Transverse colon (tissue), 4 donors: Measurements from ENCODE around the gene WWOX. TPM values are rescaled to one million over a fixed set of nuclear protein-coding genes. Genes with fewer than 3 reads are reported as not detected.

Experiments used
- DNase-seq: peaks from one replicate; pipeline ENCODE4 v3.0.0-alpha.2; 2019
- H3K27ac ChIP-seq, 4 donors: fragments of 200-600 bp; sonication (generic); 2 replicates each; pipeline ENCODE4 v1.5.1; 2016 to 2018; ENCODE audit warnings: inconsistent platforms in 4 of 4
- H3K27me3 ChIP-seq: fragments of 200-600 bp; sonication (generic); 2 replicates; pipeline ENCODE4 v1.5.1; 2017; ENCODE audit warnings: inconsistent platforms
- H3K36me3 ChIP-seq, 4 donors: fragments of 200-600 bp; sonication (generic); 2 replicates each; pipeline ENCODE4 v1.5.1; 2017 to 2019; ENCODE audit warnings: inconsistent platforms in 4 of 4
- H3K4me1 ChIP-seq, 4 donors: fragments of 200-600 bp; sonication (generic); 2 replicates each; pipeline ENCODE4 v1.5.1; 2017 to 2020; ENCODE audit warnings: inconsistent platforms in 4 of 4
- H3K4me3 ChIP-seq, 4 donors: fragments of 200-600 bp; sonication (generic); 1 replicate in 1 of 4; 2 replicates in 3 of 4; pipeline versions ENCODE4 v1.5.1 to v1.6.1; 2017 to 2019; ENCODE audit warnings: inconsistent platforms in 4 of 4
- H3K9me3 ChIP-seq, 2 donors: fragments of 200-600 bp; sonication (generic); 2 replicates each; pipeline ENCODE4 v1.5.1; 2017 to 2019; ENCODE audit warnings: inconsistent platforms in 2 of 2
- EP300 ChIP-seq: sonication (generic); formaldehyde crosslinking; IDR thresholded peaks from one replicate; pipeline ENCODE4 v1.6.1; 2017; ENCODE audit warnings: antibody characterized with exemption, low read depth
- POLR2A ChIP-seq: fragments of 450-650 bp; IDR thresholded peaks from one replicate; pipeline ENCODE4 v1.6.1; 2016; ENCODE audit warnings: antibody characterized with exemption, mild to moderate bottlenecking, moderate library complexity
- POLR2AphosphoS5 ChIP-seq, 3 donors: sonication (generic); formaldehyde crosslinking; IDR thresholded peaks; one replicate each; pipeline ENCODE4 v1.6.1; 2016; ENCODE audit warnings: antibody characterized with exemption in 3 of 3
- WGBS, 2 donors: methylation state at CpG; one replicate each; pipeline ENCODE4 v1.1.5; 2018; ENCODE audit warnings: low coverage in 1 of 2; 5-methylcytosine and 5-hydroxymethylcytosine counted together
- in situ Hi-C, 4 donors: fragments of 200-750 bp; cut with MboI; loops; one replicate each; pipeline versions ENCODE4 v1.15.0 to v1.15.1; 2017; ENCODE audit warnings: low sequenced_read_pairs in 3 of 4, low pct_ligation_motif_present in 1 of 4, low pct_unique_long_range_greater_than_20kb in 1 of 4
- intact Hi-C: fragments of 100-400 bp; cut with DNase I; formaldehyde crosslinking; loops from one replicate; pipeline ENCODE4 v1.15.1; 2023; ENCODE audit warnings: low total_unique reads
- total RNA-seq, 4 donors: library from RNA; depleted of rRNA; stranded (reverse); fragments of >200 nt; gene quantifications; one replicate each; pipeline ENCODE4 v1.1.0, GENCODE V29; 2016
- TF ChIP-seq, protein P1 (sequence below), 5 experiments: fragments of 200-600 bp in 3 of 5; fragments of 450-650 bp in 2 of 5; sonication (generic) in 3 of 5; IDR thresholded peaks; 1 replicate in 2 of 5; 2 replicates in 3 of 5; pipeline ENCODE4 v1.5.1; 2016 to 2017; ENCODE audit warnings: antibody characterized with exemption in 5 of 5, inconsistent platforms in 3 of 5, mild to moderate bottlenecking in 2 of 5, moderate library complexity in 1 of 5

WWOX gene
- total RNA-seq, 4 donors from 2014 or later = 11.2 to 53.8 (median 24.8) TPM

- H3K27me3 ChIP-seq = peaks cover 3% of the 10 kb centered on the region
- TF ChIP-seq, protein P1, sequence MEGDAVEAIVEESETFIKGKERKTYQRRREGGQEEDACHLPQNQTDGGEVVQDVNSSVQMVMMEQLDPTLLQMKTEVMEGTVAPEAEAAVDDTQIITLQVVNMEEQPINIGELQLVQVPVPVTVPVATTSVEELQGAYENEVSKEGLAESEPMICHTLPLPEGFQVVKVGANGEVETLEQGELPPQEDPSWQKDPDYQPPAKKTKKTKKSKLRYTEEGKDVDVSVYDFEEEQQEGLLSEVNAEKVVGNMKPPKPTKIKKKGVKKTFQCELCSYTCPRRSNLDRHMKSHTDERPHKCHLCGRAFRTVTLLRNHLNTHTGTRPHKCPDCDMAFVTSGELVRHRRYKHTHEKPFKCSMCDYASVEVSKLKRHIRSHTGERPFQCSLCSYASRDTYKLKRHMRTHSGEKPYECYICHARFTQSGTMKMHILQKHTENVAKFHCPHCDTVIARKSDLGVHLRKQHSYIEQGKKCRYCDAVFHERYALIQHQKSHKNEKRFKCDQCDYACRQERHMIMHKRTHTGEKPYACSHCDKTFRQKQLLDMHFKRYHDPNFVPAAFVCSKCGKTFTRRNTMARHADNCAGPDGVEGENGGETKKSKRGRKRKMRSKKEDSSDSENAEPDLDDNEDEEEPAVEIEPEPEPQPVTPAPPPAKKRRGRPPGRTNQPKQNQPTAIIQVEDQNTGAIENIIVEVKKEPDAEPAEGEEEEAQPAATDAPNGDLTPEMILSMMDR (IDR thresholded peaks at IDR 0.05) = no peak
- TF ChIP-seq POLR2AphosphoS5 (IDR thresholded peaks at IDR 0.05) (no peak), EP300 (no peak), POLR2A (no peak)
These were observed 80.9 kb downstream of the WWOX start for GRCh38 chr16:78180349-78180748.

GRCh38 chr16:78183437-78184237 is 84.2 kb downstream of the WWOX start:
- peaks cover 3% of the 10 kb centered on the region for H3K27me3 ChIP-seq

More at GRCh38 chr16:78180349-78180748, 80.9 kb downstream of the WWOX start:
- Histone ChIP-seq H3K4me1 (peaks cover 0 to 23% (median 8%) of the 10 kb centered on the region in 4 donors), H3K27ac (no peak overlapping the region), H3K36me3 (no peaks in the 10 kb centered on the region), H3K4me3 (no peak overlapping the region), H3K9me3 (no peaks in the 10 kb centered on the region)
- DNase-seq = no peak
- in situ Hi-C loops = no loop called here
- 88 to 90% methylated on average over 2 to 4 of the region's 4 CpGs for WGBS, 2 donors
- intact Hi-C loops = no loop called here

DNA sequence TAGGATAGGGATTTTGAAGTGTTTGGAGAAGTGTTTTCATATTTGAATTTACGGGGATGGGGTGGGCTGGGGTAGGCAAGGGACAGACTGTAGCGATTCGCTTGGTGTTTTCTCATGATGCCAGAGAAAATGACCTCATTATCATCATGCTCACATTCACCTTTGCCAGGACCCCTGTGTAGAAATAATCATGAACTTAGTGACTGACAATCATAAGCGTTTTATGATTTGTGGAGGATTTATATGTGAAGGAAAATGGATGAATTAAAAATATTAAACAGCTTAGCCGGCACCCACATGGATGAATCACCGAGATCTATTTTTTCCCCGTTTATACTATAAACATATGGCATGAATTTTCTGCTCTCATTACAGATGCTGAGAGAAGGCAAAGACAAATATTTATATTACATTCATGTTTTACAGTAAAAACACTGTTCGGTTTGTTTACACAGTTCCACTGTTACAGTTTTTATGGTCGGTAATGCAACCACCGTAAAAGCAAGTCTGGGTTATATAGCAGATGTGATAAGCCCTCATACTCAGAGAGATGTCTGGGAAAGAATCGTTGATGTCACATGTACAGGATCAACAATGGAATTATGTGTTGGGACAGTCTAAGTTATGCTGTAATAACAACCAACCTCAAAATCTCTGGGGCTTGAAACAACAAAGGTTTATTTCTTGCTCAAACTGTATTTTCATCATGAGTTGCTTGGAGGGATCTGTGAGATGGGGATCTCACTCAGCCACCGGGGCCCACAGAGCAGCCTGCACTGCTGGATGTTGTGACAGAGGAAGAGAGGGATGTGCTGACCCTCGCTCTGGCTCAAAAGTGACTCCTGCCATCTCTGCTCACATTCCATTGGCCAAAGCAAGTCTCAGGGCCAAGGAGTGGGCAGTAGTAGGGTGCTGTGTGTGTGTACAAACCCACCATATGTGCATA is 85.1 kb downstream of the WWOX start:
- Histone ChIP-seq H3K27ac (peak overlapping the region in 3 of 4 donors; percentile 2 to 24 (median 9)), H3K4me1 (peaks cover 0 to 16% (median 8%) of the 10 kb centered on the region in 4 donors), H3K9me3 (no peaks in the 10 kb centered on the region), H3K36me3 (no peaks in the 10 kb centered on the region), H3K4me3 (no peak overlapping the region), H3K27me3 (peaks cover 3% of the 10 kb centered on the region)
- TF ChIP-seq POLR2AphosphoS5 (IDR thresholded peaks at IDR 0.05) = peak; percentile 13 to 39 (median 32)
- TF ChIP-seq, protein P1 (IDR thresholded peaks at IDR 0.05) = no peak
- intact Hi-C loops (no loop called here), in situ Hi-C loops (no loop called here)
- WGBS, 2 donors = 38 to 43% methylated on average over 9 to 13 of the region's 13 CpGs
- DNase-seq = no peak

More at GRCh38 chr16:78183437-78184237, 84.2 kb downstream of the WWOX start:
- DNase-seq = no peak
- H3K4me1 ChIP-seq = peaks cover 0 to 16% (median 8%) of the 10 kb centered on the region in 4 donors
- intact Hi-C loops (no loop called here), in situ Hi-C loops (no loop called here)
- H3K36me3 ChIP-seq = no peaks in the 10 kb centered on the region
- H3K27ac ChIP-seq = peak overlapping the region in 3 of 4 donors; percentile 2 to 24 (median 2)
- WGBS, 2 donors = 57 to 63% methylated on average over 6 to 15 of the region's 15 CpGs
- no peaks in the 10 kb centered on the region for H3K9me3 ChIP-seq
- TF ChIP-seq POLR2AphosphoS5 (IDR thresholded peaks at IDR 0.05) (no peak), POLR2A (no peak), EP300 (no peak)
- TF ChIP-seq, protein P1 (IDR thresholded peaks at IDR 0.05) = no peak
- no peak overlapping the region for H3K4me3 ChIP-seq

DNA sequence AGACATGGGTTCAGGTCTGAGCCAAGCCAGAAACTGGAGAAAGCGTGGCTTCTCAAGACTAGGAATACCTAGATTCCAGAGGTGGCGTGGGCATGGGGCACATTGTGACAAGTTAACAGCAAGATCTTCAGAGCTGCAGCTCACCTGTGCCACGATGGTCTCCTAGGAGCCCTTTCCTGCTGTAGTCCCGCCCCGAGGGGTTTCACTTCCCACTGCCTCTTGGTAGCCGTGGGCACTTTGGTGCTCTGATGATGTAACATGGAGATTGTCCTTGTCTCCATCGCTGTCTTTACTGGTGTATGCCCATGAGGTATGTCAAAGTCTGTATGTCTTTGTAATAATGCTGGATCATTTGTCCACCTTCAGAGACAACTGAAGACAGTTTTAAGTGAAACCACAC is 89.7 kb downstream of the WWOX start:
- Histone ChIP-seq H3K27ac (no peak overlapping the region), H3K4me1 (peaks cover 0 to 10% (median 3%) of the 10 kb centered on the region in 4 donors), H3K36me3 (no peaks in the 10 kb centered on the region), H3K4me3 (no peak overlapping the region), H3K9me3 (no peaks in the 10 kb centered on the region), H3K27me3 (no peaks in the 10 kb centered on the region)
- intact Hi-C loops = no loop called here
- TF ChIP-seq POLR2AphosphoS5 (IDR thresholded peaks at IDR 0.05) = no peak
- no peak for TF ChIP-seq POLR2A
- TF ChIP-seq EP300 = no peak
- TF ChIP-seq, protein P1 (IDR thresholded peaks at IDR 0.05) = no peak
- DNase-seq = no peak
- in situ Hi-C loops = no loop called here
- 78 to 83% methylated on average over 2 to 7 of the region's 7 CpGs for WGBS, 2 donors
